HG03159 (cell line): ENCODE measurements around the gene PRKD1.
"Not testable (repeated sequence)": the region's sequence is repeated elsewhere in the genome, so short reads cannot be mapped to it uniquely, and the experiment has no call there.

Source experiments
- ATAC-seq: cut with Tn5 transposase; IDR thresholded peaks from one replicate; pipeline ENCODE4 v1.9.1; 2021; ENCODE audit warnings: mild to moderate bottlenecking, moderate library complexity; ENCODE audit not compliant: unreplicated experiment

PRKD1 gene

DNA sequence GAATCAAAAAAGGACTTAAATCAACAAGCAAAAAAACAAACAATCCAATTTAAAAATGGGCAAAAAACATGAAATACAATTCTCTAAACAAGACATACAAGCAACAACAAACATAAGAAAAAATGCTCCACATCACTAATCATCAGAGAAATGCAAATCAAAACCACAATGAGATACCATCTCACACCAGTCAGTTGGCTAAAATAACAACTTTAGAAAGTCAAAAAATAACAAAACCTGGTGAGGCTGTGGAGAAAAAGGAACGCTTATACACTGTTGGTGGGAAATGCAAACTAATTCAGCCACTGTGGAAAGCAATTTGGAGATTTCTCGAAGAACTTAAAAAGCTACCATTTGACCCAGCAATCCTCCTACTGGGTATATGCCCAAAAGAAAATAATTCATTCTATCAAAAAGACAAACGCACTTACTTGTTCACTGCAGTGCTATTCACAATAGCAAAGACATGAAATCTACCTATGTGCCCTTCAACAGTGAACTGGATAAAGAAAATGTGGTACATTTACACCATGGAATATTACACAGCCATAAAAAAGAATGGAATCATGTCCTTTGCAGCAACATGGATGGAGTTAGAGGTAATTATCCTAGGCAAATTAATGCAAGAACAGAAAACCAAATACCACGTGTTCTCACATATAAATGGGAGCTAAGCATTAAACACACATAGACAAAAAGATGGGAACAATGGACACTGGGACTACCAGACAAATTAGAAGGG, 26.9 kb downstream of the PRKD1 start:
- ATAC-seq = no peak

DNA sequence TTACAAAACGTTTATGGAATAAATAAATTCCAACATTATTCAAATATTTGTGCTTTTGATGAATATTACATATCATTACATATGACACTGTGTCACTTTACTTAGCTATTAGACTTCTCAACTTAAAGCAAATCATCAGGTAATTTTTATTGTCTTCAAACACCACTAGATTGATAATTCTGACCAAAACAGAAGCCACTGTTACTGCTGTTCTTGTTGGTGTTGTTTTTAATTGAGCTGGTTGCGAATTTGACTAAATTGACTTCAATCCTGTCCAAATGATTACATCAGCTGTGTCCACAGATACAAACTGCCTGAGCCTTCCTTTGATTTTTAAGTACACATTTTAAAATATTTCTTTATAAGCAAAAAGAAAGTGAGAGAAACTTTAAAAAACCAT, 29.2 kb downstream of the PRKD1 start:
- ATAC-seq = no peak

DNA sequence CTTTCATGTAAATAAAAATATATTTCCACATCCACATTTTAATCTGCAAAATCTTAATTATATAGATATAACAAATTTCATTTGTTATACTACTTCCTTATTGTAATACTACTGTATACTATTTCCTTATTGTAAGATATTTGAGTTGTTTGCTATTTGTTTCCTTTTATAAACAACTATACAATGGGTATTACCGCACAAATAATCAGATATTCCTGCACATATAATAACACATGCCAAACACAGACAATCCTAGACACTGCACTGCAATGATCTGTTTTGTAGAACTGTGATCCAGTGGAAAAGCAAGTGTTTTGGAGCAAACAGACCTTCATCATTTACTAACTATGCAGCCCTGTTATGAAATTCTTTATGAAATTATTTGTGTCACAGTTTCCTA, 30.5 kb downstream of the PRKD1 start:
- ATAC-seq = no peak

DNA sequence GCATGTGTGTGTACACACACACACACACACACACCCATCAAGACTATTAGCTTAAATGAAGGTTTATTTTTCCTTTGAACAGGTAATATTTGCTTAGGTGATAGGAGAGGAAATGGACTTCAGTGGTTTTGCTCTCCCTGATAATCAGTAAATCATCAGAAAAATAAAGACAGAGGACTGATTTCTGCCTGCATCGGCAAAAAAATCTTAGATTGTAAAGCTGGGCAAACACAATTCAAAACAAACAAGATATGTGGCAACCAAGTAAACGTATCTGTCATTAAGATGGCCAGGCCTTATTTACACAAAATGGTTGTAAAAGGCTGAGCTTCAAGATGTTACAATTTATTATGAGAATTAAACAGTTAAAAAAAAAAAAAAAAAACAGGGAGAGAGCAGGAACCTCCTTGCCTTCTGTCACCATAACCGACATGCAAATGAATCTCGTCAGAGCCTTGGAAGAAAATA, 31.3 kb downstream of the PRKD1 start:
- no peak for ATAC-seq

DNA sequence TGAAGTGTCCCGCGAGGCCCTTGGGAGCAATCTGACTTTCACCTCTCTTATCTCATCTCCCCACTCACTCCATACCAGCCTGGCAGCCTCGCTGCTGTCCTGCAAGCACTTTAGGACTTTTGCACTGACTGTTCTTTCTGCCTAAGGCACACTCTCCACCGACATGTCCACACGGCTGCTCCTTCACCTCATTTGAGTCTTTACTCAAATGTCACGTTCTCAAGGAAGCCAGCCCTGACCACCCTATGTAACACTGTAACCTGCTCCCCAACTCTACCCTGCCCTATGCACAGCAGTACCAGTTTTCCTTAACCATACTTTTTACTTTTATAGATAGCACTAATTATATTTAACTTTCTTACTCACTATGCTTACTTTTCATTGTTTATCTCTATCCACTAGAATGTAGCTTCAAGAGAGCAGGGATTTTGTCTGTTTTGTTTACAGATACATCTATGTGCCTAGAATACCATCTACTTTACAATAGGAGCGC, 32.0 kb downstream of the PRKD1 start:
- no peak for ATAC-seq

DNA sequence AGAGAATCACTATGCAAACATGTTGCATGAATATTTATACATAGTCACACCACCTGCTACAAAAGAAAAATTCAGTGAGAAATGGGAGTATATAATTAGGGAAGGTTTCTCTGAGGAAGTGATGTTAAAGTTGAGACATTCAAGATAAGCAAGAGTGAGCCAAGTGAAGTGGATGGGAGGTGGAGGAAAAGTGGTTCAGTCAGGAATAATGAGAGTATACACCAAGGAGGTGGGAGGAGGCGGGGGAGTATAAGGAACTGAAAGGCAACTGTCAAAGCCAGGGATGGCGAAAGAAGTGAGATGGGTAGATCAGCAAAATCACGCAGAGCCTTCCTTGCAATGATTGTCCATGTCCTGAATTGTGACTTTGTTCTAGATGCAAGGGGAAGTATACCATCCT, 33.7 kb downstream of the PRKD1 start:
- ATAC-seq = no peak

DNA sequence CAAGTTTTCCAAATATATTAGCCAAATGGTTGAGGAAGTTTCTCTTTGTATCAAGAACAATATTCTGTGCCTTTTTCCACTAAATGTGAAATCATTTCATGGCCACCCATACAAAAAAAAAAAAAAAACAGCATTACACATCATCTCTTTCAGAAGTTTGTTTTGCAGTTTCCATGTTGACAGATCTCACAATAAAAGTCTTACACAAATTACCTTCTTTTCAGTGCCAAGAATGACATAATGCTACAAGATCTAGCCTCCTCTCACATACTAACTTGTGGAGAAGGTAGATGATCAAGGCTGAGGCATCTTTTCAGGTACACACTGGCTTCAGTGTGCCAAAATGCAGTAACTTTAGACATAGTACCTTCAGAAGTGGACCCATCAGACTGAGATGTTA, 35.3 kb downstream of the PRKD1 start:
- no peak for ATAC-seq

DNA sequence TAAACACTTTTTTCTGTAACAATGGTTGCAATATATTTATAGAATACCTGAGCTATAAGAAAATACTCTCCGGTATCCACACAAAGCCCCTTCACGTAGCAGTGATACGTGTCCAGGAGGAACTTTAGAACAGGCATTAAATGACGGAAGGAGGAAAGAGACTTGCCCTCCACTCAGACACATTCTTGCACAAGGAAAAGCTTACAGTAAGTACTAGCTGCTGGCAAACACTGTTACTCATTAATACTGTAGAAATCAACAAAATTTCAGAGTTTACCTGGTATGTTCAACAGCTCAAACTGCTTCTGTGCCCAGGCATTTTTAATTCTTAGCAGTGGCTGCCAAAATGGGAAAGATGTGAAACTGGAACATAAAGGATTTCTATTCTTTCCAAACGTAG, 41.7 kb downstream of the PRKD1 start:
- no peak for ATAC-seq

DNA sequence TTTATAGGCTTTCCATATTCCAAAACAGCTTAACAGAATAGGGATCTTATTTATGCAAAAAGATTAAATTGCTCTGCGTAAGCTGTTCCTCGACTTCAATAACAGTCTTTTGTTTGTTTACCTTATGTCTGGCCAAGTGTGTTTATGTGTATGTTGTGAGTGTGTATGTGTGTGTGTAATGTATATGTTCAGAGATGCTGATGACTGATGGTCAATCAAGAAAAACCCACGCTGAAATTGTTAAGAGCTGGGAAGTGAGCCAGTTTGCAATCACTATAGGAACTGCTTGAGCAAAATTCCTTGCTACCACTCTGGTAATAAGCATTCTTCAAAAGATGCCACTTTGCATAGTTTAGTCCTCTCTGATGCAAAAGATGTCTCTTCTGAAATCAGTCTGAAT, 59.6 kb downstream of the PRKD1 start:
- ATAC-seq = no peak

DNA sequence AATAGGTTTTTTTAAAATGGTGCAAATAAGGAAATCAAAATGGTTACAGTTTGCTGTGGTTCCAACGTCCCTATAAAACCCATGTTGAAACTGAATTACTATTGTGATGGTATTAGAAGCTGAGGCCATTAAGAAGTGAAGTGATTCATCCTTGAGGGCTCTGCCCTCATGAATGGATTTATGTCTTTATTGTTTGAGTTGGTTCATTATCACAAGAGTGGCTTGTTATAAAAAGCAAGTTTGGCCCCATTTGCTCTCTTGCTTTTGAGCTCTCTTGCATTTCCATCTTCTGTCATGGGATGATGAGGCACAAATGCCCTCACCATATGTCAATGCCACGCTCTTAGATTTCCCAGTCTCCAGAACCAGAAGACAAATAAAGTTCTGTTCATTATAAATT, 62.3 kb downstream of the PRKD1 start:
- ATAC-seq = no peak

DNA sequence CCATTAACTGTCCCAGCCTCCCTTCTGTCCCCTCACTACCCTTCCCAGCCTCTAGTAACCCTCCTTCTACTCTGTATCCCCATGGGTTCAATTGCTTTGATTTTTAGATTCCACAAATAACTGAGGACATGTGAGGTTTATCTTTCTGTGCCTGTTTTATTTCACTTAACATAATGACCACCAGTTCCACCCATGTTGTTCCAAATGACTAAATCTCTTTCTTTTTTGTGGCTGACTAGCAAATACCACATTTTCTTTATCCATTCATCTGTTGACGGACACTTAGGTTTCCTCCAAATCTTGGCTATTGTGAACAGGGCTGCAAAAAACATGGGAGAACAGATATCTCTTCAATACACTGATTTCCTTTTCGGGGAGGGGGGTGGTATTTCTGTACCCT, 65.7 kb downstream of the PRKD1 start:
- ATAC-seq = no peak

DNA sequence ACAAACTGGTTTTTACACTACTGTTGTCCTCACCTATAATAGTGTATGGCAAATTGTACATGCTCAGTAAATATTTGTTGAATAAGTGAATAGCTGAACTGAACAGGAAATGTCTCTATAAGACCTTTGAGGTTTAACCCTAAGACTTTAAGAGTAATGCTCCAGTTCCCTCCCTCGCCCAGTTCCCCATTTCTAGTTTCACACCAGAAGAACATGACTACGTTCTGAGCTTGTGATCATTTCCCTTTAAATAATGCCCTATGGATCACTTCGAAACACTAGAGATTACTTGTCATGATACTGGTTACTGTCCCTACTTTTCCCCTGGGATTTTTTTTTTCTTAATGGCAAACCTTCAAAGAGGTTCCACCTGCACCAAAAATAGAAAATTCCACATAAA, 69.3 kb downstream of the PRKD1 start:
- ATAC-seq = peak; percentile 93

DNA sequence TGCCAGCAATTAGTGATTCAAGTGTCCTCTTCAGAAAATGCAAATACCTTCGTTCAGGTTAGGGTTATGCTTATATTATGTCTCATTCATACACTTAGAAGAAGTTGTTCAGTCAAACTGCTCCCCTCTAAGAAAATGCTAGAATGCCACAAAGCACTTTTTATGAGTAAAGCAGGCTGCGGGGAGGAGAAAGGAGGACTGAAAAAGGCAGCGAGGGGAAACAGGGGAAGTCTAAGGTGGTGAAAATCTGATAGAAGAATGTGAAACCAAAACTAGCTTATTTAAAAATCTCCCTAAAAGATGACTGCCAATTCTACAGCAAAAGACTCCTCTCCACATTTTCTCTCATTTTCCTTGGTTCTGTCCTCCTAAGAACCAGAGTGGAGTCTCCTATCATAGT, 70.1 kb downstream of the PRKD1 start:
- ATAC-seq = peak; percentile 74

DNA sequence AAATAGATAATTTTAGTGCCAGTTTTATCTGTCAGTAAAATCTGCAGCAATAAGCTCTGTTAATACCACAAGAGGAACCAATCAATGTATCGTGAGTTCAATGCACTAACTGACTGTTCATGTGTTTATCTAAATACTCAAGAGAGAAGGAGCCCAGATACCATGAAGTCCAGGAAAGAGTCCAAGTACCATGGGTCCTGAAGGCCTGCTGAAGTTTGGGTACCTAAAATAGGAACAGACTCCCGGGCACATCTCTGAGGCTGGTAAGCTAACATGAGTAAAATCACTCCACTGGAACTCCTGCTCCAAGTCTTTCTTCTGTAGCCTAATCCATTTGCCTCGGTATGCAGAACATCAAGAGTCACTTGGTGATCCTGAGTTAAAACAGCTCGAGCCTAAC, 71.1 kb downstream of the PRKD1 start:
- no peak for ATAC-seq

DNA sequence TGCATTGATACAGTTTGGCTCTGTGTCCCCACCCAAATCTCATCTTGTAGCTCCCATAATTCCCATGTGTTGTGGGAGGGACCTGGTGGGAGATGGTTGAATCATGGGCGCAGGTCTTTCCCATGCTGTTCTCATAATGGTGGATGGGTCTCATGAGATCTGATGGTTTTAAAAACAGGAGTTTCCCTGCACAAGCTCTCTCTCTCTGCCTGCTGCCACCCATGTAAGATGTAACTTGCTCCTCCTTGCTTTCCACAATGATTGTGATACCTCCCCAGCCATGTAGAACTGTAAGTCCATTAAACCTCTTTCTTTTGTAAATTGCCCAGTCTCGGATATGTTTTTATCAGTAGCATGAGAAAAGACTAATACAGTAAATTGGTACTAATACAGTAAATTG, 74.0 kb downstream of the PRKD1 start:
- ATAC-seq = not testable (repeated sequence)

DNA sequence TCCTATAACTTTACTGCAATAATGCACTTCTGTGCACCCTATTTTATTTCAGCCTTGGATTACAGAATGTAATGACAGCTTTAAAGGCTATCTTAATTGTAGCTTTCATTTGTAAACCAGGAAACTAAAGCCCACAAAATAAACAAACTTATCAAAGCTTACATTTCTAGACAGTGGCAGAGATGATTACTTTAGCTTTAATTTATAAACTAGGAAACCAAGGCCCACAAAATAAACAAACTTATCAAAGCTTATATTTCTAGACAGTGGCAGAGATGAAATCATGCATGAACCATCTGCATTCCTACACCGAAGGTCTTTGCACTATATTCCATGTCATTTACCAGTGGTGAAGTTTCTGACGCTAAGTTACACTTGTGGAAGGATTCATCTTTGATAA, 74.4 kb downstream of the PRKD1 start:
- ATAC-seq = no peak

DNA sequence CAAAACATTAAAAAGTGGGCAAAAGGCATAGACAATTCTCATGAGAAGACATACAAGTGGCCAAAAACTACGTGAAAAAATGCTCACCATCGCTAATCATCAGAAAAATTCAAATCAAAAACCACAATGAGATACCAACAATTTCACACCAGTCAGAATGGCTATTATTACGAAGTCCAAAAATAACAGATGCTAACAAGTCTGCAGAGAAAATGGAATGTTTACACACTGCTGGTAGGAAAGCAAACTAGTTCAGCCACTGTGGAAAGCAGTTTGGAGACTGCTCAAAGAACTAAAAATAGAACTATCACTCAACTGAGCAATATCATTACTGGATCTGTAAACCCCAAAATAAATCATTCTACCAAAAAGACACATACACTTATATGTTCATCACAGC, 76.2 kb downstream of the PRKD1 start:
- no peak for ATAC-seq

DNA sequence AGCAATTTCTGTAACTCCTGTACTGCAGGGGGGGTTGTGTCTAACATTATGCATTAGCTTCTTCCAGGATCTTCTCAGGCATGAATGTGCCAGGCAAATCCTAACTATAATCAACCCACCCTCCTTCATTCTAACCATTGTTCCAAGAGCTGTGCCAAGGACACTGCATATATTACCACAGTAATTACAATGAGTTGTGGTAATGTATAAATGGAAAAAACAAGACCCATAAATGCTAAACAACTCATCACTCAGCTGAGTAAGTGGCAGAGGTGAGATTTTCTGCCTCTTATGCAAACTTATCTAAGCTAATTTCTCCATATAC, 80.6 kb downstream of the PRKD1 start:
- ATAC-seq = no peak

DNA sequence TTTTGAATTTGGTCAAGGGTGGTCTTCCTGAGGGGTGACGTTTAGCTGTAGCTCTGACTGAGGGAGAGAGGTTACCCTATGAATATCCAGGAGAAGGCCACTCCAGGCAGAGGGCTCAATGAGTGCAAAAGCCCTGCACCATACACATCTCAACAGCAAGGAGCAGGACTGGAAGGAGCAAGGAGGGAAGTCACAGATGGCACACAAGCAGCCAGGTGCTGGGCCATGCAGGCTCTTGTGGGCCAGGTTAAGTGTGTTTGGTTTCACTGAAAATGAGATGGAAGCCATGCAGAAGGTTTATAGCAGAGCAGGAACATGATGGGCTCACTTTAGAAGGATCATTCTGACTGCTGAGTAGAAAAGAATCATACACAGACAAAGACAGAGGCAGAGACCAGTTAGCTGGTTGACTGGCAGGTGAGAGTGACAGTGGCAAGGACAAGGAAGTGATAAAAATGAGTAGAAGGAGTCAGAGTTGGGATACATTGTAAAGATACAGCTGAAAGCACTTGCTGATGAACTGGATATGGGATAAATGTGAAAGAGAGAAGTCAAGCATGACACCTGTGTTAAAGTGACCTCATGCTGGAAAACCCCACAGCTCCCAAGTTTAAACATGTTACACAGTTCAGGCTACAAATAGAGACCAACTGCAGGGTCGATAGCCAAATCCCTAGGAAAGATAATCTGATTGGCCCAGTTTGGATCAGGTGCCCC, 81.2 kb downstream of the PRKD1 start:
- no peak for ATAC-seq

DNA sequence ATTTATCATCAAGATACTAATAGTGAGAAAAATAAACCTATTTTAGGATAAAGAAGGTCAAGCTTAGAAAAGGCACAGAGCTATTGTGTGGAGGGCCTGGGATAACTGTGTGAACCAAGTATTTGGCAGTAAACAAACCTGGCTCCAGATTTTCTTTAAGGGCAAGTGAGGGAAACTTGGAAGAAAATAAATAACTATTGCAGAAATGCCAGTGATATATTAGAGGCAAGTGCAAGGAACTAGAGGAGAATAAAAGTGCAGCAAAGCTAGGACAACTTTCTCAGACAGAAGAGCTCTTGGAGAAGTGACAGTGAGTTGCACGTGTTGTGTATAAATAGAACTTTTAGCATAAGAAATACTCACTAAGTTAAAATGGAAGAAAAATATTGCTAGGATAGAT, 83.7 kb downstream of the PRKD1 start:
- ATAC-seq = no peak

DNA sequence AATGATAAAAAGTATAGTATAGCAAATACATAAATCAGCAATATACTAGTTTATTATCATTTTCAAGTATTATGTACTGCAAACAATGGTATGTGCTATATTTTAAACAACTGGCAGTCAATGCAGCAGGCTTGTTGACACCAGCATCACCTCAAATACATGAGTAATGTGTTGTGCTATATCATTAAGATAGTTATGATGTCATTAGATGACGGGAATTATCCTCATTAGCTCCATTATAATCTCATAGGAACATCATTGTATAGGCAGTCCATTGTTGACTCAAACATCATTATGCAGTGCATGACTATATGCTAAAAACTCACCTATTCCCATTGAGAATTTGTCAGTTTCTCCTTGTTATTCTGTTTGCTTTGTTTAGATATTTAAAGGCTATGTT, 85.4 kb downstream of the PRKD1 start:
- no peak for ATAC-seq

DNA sequence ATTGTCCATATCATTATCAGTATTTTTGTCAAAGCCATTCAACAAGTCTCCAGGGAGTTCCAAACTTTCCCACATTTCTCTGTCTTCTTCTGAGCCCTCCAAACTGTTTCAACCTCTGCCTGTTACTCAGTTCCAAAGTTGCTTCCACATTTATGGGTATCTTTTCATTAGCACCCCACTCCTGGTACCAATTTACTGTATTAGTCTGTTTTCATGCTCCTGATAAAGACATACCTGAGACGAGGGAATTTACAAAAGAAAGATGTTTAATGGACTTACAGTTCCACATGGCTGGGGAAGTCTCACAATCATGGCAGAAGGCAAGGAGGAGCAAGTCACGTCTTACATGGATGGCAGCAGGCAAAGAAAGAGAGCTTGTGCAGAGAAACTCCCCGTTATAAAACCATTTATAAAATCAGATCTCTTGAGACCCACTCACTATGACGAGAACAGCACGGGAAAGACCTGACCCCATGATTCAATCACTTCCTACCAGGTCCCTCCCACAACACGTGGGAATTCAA, 87.2 kb downstream of the PRKD1 start:
- ATAC-seq = not testable (repeated sequence)
